ENCODE measurements around the gene ERI3.

Gene ERI3

GRCh38 chr1:44366371-44366975 is 11.4 kb upstream of the ERI3 start:
- no peak for TF ChIP-seq TEAD4 (IDR thresholded peaks at IDR 0.05)
- no peak for TF ChIP-seq TCF12 (IDR thresholded peaks at IDR 0.05; ENCODE audit: low read depth)
- TF ChIP-seq YY1 (IDR thresholded peaks at IDR 0.05; ENCODE audit: low read depth), result no peak
- TF ChIP-seq RAD21 (IDR thresholded peaks at IDR 0.05; ENCODE audit: low read depth), result no peak

GRCh38 chr1:44361478-44361877 is 6.4 kb upstream of the ERI3 start:
- TF ChIP-seq CREB1 (IDR thresholded peaks at IDR 0.05; ENCODE audit: low read depth), result no peak
- no peak for TF ChIP-seq TEAD4 (IDR thresholded peaks at IDR 0.05)
- TF ChIP-seq EP300 (IDR thresholded peaks at IDR 0.05; ENCODE audit: borderline replicate concordance), result no peak
- TF ChIP-seq CEBPB (IDR thresholded peaks at IDR 0.05), result no peak
- no peak for TF ChIP-seq EGR1 (IDR thresholded peaks at IDR 0.05)
- TF ChIP-seq RAD21 (IDR thresholded peaks at IDR 0.05; ENCODE audit: low read depth), result no peak
- no peak for TF ChIP-seq REST (IDR thresholded peaks at IDR 0.05; ENCODE audit: low read depth)
- no peak for TF ChIP-seq ZBTB7A (IDR thresholded peaks at IDR 0.05; ENCODE audit: low read depth)
- TF ChIP-seq TCF12 (IDR thresholded peaks at IDR 0.05; ENCODE audit: low read depth), result no peak
- no peak for TF ChIP-seq TAF1 (IDR thresholded peaks at IDR 0.05; ENCODE audit: low read depth)
- TF ChIP-seq USF1 (IDR thresholded peaks at IDR 0.05), result no peak
- TF ChIP-seq MAX (IDR thresholded peaks at IDR 0.05), result no peak
- TF ChIP-seq YY1 (IDR thresholded peaks at IDR 0.05; ENCODE audit: low read depth), result no peak
- TF ChIP-seq NFIC (IDR thresholded peaks at IDR 0.05), result no peak
- TF ChIP-seq FOXM1 (IDR thresholded peaks at IDR 0.05; ENCODE audit: borderline replicate concordance, low read depth), result no peak

GRCh38 chr1:44359234-44359935 is 4.3 kb upstream of the ERI3 start:
- TF ChIP-seq TAF1 (IDR thresholded peaks at IDR 0.05; ENCODE audit: low read depth), result no peak
- no peak for TF ChIP-seq ZBTB7A (IDR thresholded peaks at IDR 0.05; ENCODE audit: low read depth)
- no peak for TF ChIP-seq CEBPB (IDR thresholded peaks at IDR 0.05)
- TF ChIP-seq TEAD4 (IDR thresholded peaks at IDR 0.05), result no peak
- TF ChIP-seq RAD21 (IDR thresholded peaks at IDR 0.05; ENCODE audit: low read depth), result no peak

GRCh38 chr1:44357710-44358109 is 2.7 kb upstream of the ERI3 start:
- TF ChIP-seq ZBTB7A (IDR thresholded peaks at IDR 0.05; ENCODE audit: low read depth), result no peak
- no peak for TF ChIP-seq YY1 (IDR thresholded peaks at IDR 0.05; ENCODE audit: low read depth)
- no peak for TF ChIP-seq MAX (IDR thresholded peaks at IDR 0.05)
- TF ChIP-seq EGR1 (IDR thresholded peaks at IDR 0.05), result no peak
- TF ChIP-seq RAD21 (IDR thresholded peaks at IDR 0.05; ENCODE audit: low read depth), result no peak
- TF ChIP-seq TAF1 (IDR thresholded peaks at IDR 0.05; ENCODE audit: low read depth), result no peak
- no peak for TF ChIP-seq NFIC (IDR thresholded peaks at IDR 0.05)
- TF ChIP-seq REST (IDR thresholded peaks at IDR 0.05; ENCODE audit: low read depth), result no peak

- no peak for TF ChIP-seq NFIC (IDR thresholded peaks at IDR 0.05)
- no peak for TF ChIP-seq USF1 (IDR thresholded peaks at IDR 0.05)
- TF ChIP-seq TAF1 (IDR thresholded peaks at IDR 0.05; ENCODE audit: low read depth), result no peak
- TF ChIP-seq CEBPB (IDR thresholded peaks at IDR 0.05), result no peak
- TF ChIP-seq YY1 (IDR thresholded peaks at IDR 0.05; ENCODE audit: low read depth), result no peak
- TF ChIP-seq ZBTB7A (IDR thresholded peaks at IDR 0.05; ENCODE audit: low read depth), result no peak
- TF ChIP-seq EGR1 (IDR thresholded peaks at IDR 0.05), result no peak
- no peak for TF ChIP-seq EP300 (IDR thresholded peaks at IDR 0.05; ENCODE audit: borderline replicate concordance)
- TF ChIP-seq CREB1 (IDR thresholded peaks at IDR 0.05; ENCODE audit: low read depth), result no peak
- TF ChIP-seq TCF12 (IDR thresholded peaks at IDR 0.05; ENCODE audit: low read depth), result no peak
- TF ChIP-seq TEAD4 (IDR thresholded peaks at IDR 0.05), result no peak
- TF ChIP-seq REST (IDR thresholded peaks at IDR 0.05; ENCODE audit: low read depth), result no peak
- no peak for TF ChIP-seq MAX (IDR thresholded peaks at IDR 0.05)
- TF ChIP-seq RAD21 (IDR thresholded peaks at IDR 0.05; ENCODE audit: low read depth), result no peak
- no peak for TF ChIP-seq FOXM1 (IDR thresholded peaks at IDR 0.05; ENCODE audit: borderline replicate concordance, low read depth)
Measured at GRCh38 chr1:44355582-44356305, 687 bp upstream of the ERI3 start.

Data from Ishikawa (cell line).